Right lung (tissue), 5 donors: Measurements from ENCODE around the gene HNRNPF. TPM values are rescaled to one million over a fixed set of nuclear protein-coding genes. Genes with fewer than 3 reads are reported as not detected.
"Not testable (repeated sequence)": the region's sequence is repeated elsewhere in the genome, so short reads cannot be mapped to it uniquely, and the experiment has no call there.

Experiments used
- DNase-seq, 2 donors: peaks; one replicate each; pipeline ENCODE4 v3.0.0-alpha.2; 2013
- polyA plus RNA-seq, 5 donors: library from polyadenylated mRNA; unstranded; fragments of 120-200 nt; gene quantifications; one replicate each; pipeline versions ENCODE4 v1.2.1 to v1.2.3, GENCODE V29; 2013; ENCODE audit warnings: inconsistent platforms in 1 of 5, low replicate concordance in 1 of 5; ENCODE audit not compliant: insufficient read length in 5 of 5, insufficient read depth in 1 of 5

HNRNPF gene
- polyA plus RNA-seq, 5 donors, result 171 to 190 (median 179) TPM

DNA sequence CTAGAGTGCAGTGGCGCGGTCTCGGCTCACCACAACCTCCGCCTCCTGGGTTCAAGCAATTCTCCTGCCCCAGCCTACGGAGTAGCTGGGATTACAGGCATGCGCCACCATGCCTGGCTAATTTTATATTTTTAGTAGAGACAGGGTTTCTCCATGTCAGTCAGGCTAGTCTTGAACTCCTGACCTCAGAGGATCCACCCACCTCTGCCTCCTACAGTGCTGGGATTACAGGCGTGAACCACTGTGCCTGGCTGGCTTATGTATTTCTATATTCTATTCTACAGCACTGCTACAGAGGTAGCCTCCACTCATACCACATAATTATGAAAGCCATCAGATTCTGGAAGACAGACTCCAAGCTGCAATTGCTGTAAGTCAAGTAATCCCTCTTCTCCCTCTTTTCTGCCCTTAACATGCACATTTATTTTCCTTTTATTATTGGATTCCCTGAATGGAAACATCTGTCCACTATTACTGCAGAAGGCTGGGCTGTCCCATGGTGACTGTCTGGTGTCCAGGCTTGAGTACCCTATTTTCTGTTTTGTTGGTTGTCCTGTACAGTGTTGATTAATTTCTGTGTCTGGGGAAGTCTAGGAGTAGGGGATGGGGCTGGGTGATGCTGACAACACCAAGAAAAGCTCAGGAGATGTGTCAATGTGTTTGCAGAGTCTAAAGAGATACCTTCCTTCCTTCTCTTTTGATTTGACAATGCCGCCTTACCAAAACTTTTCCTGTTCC is 22.1 kb upstream of the HNRNPF start:
- no peak for DNase-seq

- no peak for DNase-seq
These were observed 18.3 kb upstream of the HNRNPF start for GRCh38 chr10:43427166-43427825.

GRCh38 chr10:43426476-43426875 is 17.5 kb upstream of the HNRNPF start:
- not testable (repeated sequence) for DNase-seq

DNA sequence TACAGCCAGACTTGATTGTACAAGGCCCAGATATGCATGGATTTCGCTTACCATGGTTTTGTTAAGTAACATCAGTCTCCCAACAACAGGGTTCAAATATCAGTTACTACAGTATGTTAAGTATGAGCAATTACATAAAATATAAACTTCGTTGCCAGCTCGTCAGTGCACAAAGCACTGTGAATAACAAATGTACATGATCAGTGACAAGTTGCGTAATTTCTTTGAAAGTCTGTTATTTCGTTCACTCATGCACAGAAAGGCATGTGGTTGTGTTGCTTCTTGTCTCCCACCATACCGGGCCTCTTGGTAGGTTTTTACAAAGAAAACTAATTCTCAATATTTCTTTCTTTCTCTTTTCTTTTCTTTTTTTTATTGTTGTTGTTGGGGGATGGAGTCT is 15.4 kb upstream of the HNRNPF start:
- DNase-seq, result peak; percentile 57 to 62

- DNase-seq, result not testable (repeated sequence)
These were observed 13.0 kb upstream of the HNRNPF start for GRCh38 chr10:43421944-43422343.

- DNase-seq, result no peak
These were observed 12.5 kb upstream of the HNRNPF start for GRCh38 chr10:43421519-43421918.

DNA sequence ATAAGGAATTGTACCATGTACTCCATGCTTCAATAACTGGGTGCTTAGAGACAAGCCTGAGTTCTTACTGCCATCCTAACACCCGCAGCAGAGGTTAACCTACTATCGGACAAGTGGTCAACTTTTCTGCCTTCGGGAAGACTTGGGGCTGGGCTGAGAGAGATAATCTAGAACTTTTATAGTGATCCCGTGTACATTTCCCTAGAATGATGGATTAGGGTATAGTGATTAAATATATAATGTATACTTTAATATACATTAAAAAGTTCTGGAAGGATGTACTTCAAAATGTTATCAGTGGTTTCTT is 12.2 kb upstream of the HNRNPF start:
- DNase-seq, result no peak

DNA sequence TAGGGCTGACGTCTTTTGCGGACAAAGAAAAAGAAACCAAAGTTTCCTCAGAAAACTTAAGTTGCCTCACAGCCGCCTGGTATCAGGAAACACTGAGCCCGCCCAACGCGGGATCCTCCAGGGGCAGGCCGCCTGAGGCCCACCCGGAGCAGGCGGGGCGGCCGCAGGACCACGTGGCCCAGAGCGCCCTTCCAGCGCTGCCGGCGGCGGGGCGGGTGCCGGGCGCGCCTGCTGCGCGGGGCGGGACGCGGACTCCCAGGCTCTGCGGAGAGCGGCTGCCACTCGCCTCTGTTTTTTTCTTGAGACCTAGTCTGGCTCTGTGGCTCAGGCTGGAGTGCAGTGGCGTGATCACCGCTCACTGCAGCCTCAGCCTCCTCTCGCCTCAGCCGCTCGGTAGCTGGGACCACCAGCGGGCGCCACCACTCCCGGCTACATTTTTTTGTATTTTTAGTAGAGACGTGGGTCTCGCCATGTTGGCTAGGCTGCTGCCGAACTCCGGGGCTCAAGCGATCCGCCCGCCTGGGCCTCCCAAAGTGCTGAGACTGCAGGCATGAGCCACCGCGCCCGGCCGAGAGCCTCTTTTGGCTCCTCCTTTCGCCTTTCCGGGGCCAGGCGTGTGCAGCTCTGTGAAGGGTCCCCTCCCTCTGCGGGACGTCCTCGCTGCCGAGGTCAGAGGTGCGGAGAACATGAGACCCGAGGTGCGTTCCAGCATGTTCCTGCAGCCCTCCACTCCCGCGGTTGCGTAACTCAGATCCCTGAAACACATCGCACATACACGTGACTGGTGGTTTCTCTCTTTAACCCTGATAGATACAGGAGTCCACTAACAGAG is 11.6 kb upstream of the HNRNPF start:
- peak; percentile 85 to 89 for DNase-seq

DNA sequence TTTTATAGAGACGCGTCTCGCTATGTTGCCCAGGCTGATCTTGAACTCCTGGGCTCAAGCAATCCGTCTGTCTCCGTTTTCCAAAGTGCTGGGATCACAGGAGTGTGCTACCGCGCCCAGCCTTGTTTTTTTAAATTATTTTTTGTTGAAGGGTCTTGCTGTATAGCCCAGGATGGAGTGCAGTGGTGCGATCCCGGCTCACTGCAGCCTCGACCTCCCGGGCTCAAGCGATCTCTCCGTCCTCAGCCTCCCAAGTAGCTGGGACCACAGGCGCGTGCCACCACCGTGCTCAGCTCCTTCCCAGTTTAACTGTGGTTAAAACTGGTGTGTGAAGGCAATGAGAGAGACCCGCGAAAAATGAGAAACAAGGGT is 11.0 kb upstream of the HNRNPF start:
- DNase-seq, result no peak

- DNase-seq, result no peak
These were observed 9.2 kb upstream of the HNRNPF start for GRCh38 chr10:43417950-43418768.

- no peak for DNase-seq
These were observed 6.6 kb upstream of the HNRNPF start for GRCh38 chr10:43415544-43415943.

DNA sequence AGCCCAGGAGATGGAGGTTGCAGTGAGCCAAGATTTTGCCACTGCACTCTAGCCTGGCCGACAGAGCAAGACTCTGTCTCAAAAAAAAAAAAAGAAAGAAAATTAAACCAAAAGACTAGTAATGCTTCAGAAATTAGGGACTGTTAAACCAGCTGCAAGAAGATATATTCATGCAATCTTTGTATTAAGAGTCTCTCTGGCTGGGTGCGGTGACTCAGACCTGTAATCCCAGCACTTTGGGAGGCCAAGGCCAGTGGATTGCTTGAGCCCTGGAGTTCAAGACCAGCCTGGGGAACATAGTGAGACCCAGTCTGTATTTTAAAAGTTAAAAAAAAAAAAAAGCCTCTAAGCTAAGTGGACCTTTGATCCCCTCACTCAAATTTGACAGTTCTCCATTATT is 2.5 kb upstream of the HNRNPF start:
- no peak for DNase-seq

DNA sequence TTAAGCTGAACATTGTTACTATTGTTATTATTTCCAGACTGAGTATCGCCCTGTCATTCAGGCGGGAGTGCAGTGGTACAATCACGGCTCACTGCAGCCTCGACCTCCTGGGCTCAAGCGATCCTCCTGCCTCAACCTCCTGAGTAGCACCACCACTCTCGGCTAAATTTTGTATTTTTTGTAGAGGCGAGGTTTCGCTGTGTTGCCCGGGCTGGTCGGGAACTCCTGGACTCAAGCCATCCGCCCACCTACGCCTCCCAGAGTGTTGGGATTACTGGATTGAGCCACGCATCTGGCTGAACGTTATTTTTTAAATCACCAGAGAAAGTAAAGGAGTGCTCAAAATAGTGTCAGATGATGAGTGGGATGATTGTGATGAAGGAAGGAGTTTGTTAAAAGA is 1.4 kb upstream of the HNRNPF start:
- DNase-seq, result no peak

- no peak for DNase-seq
These were observed 561 bp upstream of the HNRNPF start for GRCh38 chr10:43409385-43410109.

GRCh38 chr10:43408331-43408709 is 666 bp downstream of the HNRNPF start:
- DNase-seq, result no peak

- peak; percentile 89 to 90 for DNase-seq
These were observed 1.2 kb downstream of the HNRNPF start for GRCh38 chr10:43407576-43408330.

- peak in 1 of 2 donors; percentile 67 for DNase-seq
These were observed 1.8 kb downstream of the HNRNPF start for GRCh38 chr10:43407148-43407575.

DNA sequence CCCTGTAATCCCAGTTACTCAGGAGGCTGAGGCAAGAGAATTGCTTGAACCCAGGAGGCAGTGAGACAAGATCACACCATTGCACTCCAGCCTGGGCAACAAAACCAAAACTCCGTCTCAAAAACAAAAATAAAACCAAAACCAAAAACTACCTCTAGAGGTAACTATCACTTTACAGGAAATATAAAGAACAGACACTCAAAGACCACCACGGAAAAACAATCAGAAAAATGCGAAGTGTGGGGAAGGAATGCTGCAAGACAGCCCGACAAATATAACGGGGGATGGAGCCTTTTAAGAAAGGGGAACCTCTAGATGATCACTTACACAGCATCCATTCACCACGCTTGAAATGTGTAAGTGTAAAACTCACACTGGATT is 4.3 kb downstream of the HNRNPF start:
- DNase-seq, result no peak

DNA sequence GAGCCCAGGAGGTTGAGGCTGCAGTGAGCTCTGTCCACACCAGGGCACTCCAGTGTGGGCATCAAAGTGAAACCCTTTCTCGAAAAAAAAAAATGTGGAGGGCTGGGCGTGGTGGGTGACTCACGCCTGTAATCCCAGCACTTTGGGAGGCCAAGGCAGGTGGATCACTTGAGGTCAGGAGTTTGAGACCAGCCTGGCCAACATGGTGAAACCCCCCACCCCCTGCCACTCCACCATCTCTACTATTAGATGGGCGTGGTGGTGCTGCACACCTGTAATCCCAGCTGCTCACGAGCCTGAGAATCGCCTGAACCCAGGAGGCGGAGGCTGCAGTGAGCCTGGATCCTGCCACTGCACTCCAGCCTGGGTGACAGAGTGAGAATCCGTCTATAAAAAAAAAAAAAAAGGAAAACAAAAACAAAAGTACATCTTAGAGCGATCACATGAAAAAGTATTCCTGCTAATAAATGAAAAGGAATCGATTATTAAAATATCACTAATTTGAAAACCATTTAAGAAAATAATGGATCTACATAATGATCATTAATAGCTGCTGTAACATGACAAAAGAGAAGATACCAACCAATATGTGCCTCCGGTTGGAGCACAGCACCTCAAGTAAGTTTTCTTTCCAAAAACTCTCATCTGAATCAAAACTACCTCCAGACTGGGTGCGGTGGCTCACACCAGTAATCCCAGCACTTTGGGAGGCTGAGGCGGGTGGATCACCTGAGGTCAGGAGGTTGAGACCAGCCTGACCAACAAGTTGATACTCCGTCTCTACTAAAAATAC is 4.9 kb downstream of the HNRNPF start:
- DNase-seq, result no peak
